ENCODE data around the gene RRP1.
"Not testable (repeated sequence)": the region's sequence is repeated elsewhere in the genome, so short reads cannot be mapped to it uniquely, and the experiment has no call there.

RRP1 gene

GRCh38 chr21:43840259-43840658, 50.9 kb downstream of the RRP1 start:
- no peak for TF ChIP-seq ZFX (IDR thresholded peaks at IDR 0.05; ENCODE audit: borderline replicate concordance)
- TF ChIP-seq CTCF (IDR thresholded peaks at IDR 0.05): no peak
- no peak overlapping the region for H3K27ac ChIP-seq

- TF ChIP-seq CTCF (IDR thresholded peaks at IDR 0.05): no peak
- no peak for TF ChIP-seq ZFX (IDR thresholded peaks at IDR 0.05; ENCODE audit: borderline replicate concordance)
- no peak overlapping the region for H3K27ac ChIP-seq
These were observed 53.4 kb downstream of the RRP1 start for GRCh38 chr21:43842742-43843141.

- H3K27ac ChIP-seq: not testable (repeated sequence)
These were observed 55.5 kb downstream of the RRP1 start for GRCh38 chr21:43844906-43845305.

GRCh38 chr21:43845386-43845785, 56.0 kb downstream of the RRP1 start:
- no peak for TF ChIP-seq ZFX (IDR thresholded peaks at IDR 0.05; ENCODE audit: borderline replicate concordance)
- no peak for TF ChIP-seq CTCF (IDR thresholded peaks at IDR 0.05)
- no peak overlapping the region for H3K27ac ChIP-seq

GRCh38 chr21:43846430-43846829, 57.1 kb downstream of the RRP1 start:
- H3K27ac ChIP-seq: no peak overlapping the region
- TF ChIP-seq ZFX (IDR thresholded peaks at IDR 0.05; ENCODE audit: borderline replicate concordance) (no peak), CTCF (IDR thresholded peaks at IDR 0.05) (no peak)

GRCh38 chr21:43847301-43847700, 57.9 kb downstream of the RRP1 start:
- no peak for TF ChIP-seq CTCF (IDR thresholded peaks at IDR 0.05)
- TF ChIP-seq ZFX (IDR thresholded peaks at IDR 0.05; ENCODE audit: borderline replicate concordance): no peak
- H3K27ac ChIP-seq: no peak overlapping the region

GRCh38 chr21:43848771-43849170, 59.4 kb downstream of the RRP1 start:
- TF ChIP-seq ZFX (IDR thresholded peaks at IDR 0.05; ENCODE audit: borderline replicate concordance): no peak
- TF ChIP-seq CTCF (IDR thresholded peaks at IDR 0.05): no peak
- no peak overlapping the region for H3K27ac ChIP-seq

GRCh38 chr21:43849532-43850299, 60.3 kb downstream of the RRP1 start:
- H3K27ac ChIP-seq: no peak overlapping the region
- no peak for TF ChIP-seq ZFX (IDR thresholded peaks at IDR 0.05; ENCODE audit: borderline replicate concordance)
- TF ChIP-seq CTCF (IDR thresholded peaks at IDR 0.05): no peak

Data from 22Rv1 (cell line).